ENCODE measurements around the gene SLC30A3.
A peak's percentile ranks its signal among the peaks of the same experiment; 100 is the strongest.

The SLC30A3 gene

DNA sequence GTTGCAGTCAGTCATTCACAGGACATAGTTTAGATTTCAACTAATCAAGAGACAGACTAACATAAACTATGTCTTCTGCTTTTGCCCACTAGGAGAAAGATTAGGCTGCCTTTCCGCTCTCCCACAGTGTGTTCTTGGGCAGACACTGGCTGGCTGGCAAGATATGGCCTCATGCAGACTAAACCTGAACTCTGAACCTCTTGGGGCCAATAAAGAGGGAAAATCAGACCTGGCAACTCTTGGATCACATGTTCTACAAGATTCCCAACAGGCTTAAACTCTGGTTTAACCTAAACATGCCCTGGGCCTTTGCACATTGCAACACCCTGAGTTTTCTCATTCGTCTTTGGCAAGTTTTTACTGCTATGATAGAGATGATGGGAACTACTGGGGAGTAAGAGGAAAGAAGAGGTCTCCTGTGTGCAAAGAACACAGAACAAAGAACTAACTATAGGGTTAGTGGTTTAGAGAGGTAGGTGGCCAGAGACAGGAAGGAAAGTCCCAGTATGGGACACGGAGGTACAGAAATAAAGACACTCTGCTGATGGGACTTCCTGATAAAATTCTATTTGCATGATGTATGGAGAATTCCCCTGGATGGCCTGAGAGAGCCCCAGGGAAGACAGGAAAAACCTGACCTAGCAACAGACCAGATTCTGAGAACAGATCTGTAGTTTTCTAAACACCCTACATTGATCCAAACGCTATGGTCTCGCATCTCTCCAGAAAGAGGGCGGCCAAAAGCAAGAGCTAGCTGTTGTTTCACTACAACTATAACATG is 53.0 kb downstream of the SLC30A3 start:
- Histone ChIP-seq H3F3A (ENCODE audit: control insufficient read depth, insufficient read depth) (peaks cover under 1% of the 10 kb centered on the region), H4K20me1 (ENCODE audit: control insufficient read depth, insufficient read depth, low read depth, low read length) (no peaks in the 10 kb centered on the region), H3K36me3 (ENCODE audit: control insufficient read depth, low read length) (peaks cover 78% of the 10 kb centered on the region), H3K4me3 (ENCODE audit: low read length) (peak overlapping the region; percentile 45), H3K4me2 (ENCODE audit: low read length) (peak overlapping the region; percentile 75), H3K9me2 (replicated peaks; ENCODE audit: control insufficient read depth, low read length) (no peaks in the 10 kb centered on the region), H3K9me3 (ENCODE audit: control insufficient read depth, insufficient read depth, low read length) (no peaks in the 10 kb centered on the region), H3K27me3 (ENCODE audit: control insufficient read depth, low read length) (no peaks in the 10 kb centered on the region), H3K79me2 (ENCODE audit: control insufficient read depth, low read length) (peaks cover 44% of the 10 kb centered on the region), H3K4me1 (ENCODE audit: control insufficient read depth, low read length) (peaks cover 35% of the 10 kb centered on the region), H3K27ac (ENCODE audit: low read depth, low read length) (peak overlapping the region; percentile 40)
- no peak for TF ChIP-seq EZH2phosphoT487 (IDR thresholded peaks at IDR 0.05; ENCODE audit: borderline replicate concordance, low read length)
- TF ChIP-seq, protein P1, sequence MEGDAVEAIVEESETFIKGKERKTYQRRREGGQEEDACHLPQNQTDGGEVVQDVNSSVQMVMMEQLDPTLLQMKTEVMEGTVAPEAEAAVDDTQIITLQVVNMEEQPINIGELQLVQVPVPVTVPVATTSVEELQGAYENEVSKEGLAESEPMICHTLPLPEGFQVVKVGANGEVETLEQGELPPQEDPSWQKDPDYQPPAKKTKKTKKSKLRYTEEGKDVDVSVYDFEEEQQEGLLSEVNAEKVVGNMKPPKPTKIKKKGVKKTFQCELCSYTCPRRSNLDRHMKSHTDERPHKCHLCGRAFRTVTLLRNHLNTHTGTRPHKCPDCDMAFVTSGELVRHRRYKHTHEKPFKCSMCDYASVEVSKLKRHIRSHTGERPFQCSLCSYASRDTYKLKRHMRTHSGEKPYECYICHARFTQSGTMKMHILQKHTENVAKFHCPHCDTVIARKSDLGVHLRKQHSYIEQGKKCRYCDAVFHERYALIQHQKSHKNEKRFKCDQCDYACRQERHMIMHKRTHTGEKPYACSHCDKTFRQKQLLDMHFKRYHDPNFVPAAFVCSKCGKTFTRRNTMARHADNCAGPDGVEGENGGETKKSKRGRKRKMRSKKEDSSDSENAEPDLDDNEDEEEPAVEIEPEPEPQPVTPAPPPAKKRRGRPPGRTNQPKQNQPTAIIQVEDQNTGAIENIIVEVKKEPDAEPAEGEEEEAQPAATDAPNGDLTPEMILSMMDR (IDR thresholded peaks at IDR 0.05; ENCODE audit: low read depth, low read length, poor library complexity, severe bottlenecking) = no peak

DNA sequence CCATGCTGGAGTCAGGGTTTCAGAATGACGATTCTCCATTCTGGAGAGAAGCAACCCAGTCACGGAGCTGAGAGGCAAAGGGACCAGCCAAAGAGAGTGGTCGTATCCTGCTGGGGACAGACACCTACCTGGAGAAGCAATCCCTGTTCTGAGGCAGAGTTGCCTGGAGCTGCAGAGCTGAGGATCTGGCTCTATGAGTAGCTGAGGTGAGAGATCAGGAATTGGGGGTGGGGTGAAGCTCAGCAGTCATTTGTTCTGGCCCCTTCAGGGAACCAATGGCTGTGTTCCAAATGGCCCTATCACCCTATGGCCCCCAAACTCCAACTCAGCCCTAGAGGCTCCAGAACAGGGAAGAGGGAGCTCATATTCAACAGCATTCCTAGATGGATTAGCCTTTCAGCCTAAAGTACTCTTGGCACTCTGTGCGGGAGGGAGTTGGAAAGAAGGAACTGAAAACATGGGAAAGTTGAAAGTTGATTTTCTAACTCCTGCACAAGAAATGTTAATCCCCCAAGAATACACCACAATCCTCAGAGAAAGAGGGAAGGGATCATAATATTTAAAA is 54.3 kb downstream of the SLC30A3 start:
- Histone ChIP-seq H3K27ac (ENCODE audit: low read depth, low read length) (no peak overlapping the region), H3K36me3 (ENCODE audit: control insufficient read depth, low read length) (peaks cover 78% of the 10 kb centered on the region), H3K9me2 (replicated peaks; ENCODE audit: control insufficient read depth, low read length) (no peaks in the 10 kb centered on the region), H3F3A (ENCODE audit: control insufficient read depth, insufficient read depth) (no peaks in the 10 kb centered on the region; the same call in 1 of the 2 replicates), H3K4me2 (ENCODE audit: low read length) (no peak overlapping the region), H3K9me3 (ENCODE audit: control insufficient read depth, insufficient read depth, low read length) (no peaks in the 10 kb centered on the region), H3K27me3 (ENCODE audit: control insufficient read depth, low read length) (no peaks in the 10 kb centered on the region), H3K4me1 (ENCODE audit: control insufficient read depth, low read length) (peaks cover 33% of the 10 kb centered on the region), H3K79me2 (ENCODE audit: control insufficient read depth, low read length) (peaks cover 36% of the 10 kb centered on the region), H3K4me3 (ENCODE audit: low read length) (no peak overlapping the region), H4K20me1 (ENCODE audit: control insufficient read depth, insufficient read depth, low read depth, low read length) (no peaks in the 10 kb centered on the region)
- TF ChIP-seq EZH2phosphoT487 (IDR thresholded peaks at IDR 0.05; ENCODE audit: borderline replicate concordance, low read length) = no peak
- TF ChIP-seq, protein P1 (IDR thresholded peaks at IDR 0.05; ENCODE audit: low read depth, low read length, poor library complexity, severe bottlenecking) = no peak

DNA sequence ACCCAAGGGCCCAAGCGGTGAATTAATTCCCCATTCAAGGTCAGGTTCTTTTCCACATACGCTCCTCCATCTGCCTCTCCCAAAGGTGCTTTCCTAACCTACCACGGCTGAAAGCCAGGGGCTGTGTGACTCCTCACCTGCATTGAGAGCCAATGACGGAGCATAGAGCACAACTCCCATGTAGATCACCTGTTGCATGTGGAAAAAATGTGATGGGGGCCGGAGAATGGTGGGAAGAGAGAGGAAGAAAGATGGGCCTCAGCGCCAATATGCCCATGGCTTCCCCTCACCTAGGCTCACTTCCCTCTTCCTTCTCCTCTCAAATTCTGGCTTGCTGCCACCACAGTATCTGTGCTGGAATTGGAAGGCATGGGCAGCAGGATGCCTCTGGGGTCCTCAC is 56.5 kb downstream of the SLC30A3 start:
- no peaks in the 10 kb centered on the region for H3K9me2 ChIP-seq (replicated peaks; ENCODE audit: control insufficient read depth, low read length)
- peaks cover 20% of the 10 kb centered on the region for H3K79me2 ChIP-seq (ENCODE audit: control insufficient read depth, low read length)
- no peaks in the 10 kb centered on the region for H3K9me3 ChIP-seq (ENCODE audit: control insufficient read depth, insufficient read depth, low read length)
- TF ChIP-seq, protein P1 (IDR thresholded peaks at IDR 0.05; ENCODE audit: low read depth, low read length, poor library complexity, severe bottlenecking) = no peak
- no peak for TF ChIP-seq EZH2phosphoT487 (IDR thresholded peaks at IDR 0.05; ENCODE audit: borderline replicate concordance, low read length)
- no peak overlapping the region for H3K4me2 ChIP-seq (ENCODE audit: low read length)
- H3K27me3 ChIP-seq (ENCODE audit: control insufficient read depth, low read length) = no peaks in the 10 kb centered on the region
- H4K20me1 ChIP-seq (ENCODE audit: control insufficient read depth, insufficient read depth, low read depth, low read length) = no peaks in the 10 kb centered on the region
- peaks cover 83% of the 10 kb centered on the region for H3K36me3 ChIP-seq (ENCODE audit: control insufficient read depth, low read length)
- no peak overlapping the region for H3K27ac ChIP-seq (ENCODE audit: low read depth, low read length)
- no peaks in the 10 kb centered on the region; the same call in 1 of the 2 replicates for H3F3A ChIP-seq (ENCODE audit: control insufficient read depth, insufficient read depth)
- H3K4me3 ChIP-seq (ENCODE audit: low read length) = no peak overlapping the region
- H3K4me1 ChIP-seq (ENCODE audit: control insufficient read depth, low read length) = peaks cover 27% of the 10 kb centered on the region

Data from DOHH2 (cell line).